ENCODE measurements around the gene RYR1.
A peak's percentile ranks its signal among the peaks of the same experiment; 100 is the strongest.

The RYR1 gene

DNA sequence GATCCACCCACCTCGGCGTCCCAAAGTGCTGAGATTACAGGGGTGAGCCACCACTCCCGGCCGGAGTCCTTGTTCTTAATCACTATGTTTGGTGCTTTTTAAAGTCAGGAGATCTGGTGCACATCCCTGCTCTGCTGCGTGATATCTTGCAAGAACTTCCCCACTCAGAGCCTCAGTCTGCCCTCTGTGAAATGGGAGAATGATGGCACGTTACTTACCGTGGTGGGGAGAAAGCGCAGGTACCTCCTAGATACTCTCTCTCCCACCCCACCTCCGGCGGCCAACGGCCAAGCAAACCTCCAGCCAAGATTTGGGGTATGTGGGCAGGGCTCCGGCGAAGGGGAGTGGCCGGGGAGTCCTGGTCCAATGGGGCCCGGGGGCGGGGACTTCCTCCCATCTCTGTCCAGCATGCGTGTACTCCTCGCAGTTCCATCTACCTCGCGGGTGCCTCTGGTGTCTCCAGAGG is at the start of gene RYR1:
Gene RYR1 (plus strand): TSS at position 424 of the 466 bp plus-strand sequence. CDS start 139 bp downstream, outside the sequence.
- peak; percentile 79 for DNase-seq (ENCODE audit: low spot score)

GRCh38 chr19:38383743-38384142 is 49.7 kb upstream of the RYR1 start:
- DNase-seq (ENCODE audit: low spot score): no peak

DNA sequence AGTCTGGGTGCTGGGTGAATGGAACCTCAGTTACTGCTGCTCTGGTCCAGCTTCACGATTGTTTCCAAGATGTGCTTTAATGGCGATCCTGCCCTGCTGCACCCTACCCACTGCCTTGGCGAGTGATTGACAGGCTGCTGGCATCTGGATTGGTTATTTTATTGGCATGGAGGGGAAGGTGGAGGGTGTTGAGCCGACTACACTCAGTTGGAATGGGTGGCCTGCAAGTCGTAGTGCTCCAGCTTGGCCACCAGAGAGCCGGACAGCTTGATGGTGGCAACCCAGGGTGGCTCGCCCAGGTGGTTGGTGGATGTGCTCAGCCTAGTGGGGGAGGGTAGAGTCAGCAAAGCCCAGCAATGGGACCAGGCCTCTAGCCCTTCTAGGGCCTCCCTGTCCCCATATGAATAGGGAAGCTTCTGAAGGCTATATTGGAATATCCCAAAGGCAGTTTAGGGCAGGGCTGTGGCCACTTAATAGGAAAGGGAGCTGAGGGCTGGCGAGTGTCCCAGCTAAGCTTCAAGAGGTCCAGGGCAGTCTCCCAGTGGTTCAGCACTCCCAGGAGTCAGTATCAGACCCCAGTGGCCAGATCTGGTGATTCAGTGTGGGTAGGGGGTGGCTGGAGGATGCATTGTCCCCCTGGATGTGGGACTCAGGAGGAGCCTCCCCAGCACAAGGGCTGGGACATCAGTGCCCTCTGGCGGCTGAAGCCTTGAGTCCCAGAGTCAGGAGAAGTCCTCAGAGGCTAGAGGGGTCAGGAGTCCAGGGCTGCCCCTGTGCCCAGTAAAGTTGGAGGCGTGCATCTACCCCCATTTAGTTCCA is 49.1 kb upstream of the RYR1 start:
- no peak for DNase-seq (ENCODE audit: low spot score)

- no peak for DNase-seq (ENCODE audit: low spot score)
Observed at GRCh38 chr19:38385057-38385803, 48.3 kb upstream of the RYR1 start.

DNA sequence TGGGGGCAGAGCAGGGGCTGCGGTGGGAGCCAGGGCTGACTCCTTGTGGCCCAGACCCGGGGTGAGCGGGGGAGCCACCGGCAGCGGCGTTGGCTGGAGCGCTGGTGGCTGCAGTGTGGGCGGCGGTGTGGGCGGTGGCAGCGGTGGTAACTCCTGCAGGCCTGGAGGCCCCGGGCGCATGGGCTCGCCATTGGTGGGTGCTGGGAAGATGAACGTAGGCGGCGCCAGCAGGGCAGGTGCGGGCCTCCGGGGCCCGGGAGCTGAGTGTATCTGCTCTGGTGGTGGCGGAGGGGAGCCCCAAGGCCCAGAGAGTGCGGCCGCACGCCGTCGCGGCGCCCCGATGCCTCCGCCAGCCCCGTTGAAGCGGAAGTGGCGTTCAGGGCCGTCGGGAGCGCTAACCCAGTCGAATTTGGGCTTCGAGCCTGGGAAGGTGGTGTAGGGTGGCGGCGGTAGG is 47.7 kb upstream of the RYR1 start:
- DNase-seq (ENCODE audit: low spot score): no peak

DNA sequence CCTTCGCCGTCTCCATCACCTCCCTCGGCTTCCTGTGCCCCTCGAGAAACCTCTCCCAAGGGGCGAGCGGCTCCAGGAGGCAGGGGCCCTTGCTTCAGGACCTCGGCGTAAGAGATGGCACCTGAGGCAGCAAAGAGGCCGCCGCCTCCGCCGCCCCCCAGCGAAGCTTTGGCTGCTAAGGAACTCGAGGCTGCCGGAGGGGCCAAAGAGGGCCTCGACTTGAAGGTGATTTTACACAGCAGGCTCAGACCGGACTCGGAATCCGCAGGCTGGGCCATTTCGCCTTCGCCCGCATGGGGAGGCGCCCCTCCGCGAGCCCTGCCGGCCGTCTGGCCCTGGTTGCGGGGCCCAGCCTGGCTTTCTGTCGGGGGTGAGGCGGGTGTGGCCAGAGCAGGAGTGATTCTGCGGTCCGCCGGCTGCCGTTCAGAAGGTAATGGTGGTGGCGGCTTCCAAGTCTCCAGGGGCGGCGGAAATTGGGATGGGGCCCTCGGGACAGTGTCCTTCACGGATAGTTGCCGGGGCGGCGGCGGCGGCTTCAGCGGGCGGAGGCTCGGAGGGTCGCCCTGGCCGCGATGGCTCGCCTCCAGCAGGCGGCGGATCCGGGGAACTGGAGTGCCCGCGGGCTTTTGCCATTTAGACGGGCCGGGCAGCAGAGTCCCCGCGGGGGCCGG is 47.1 kb upstream of the RYR1 start:
- DNase-seq (ENCODE audit: low spot score): no peak

GRCh38 chr19:38386971-38387549 is 46.4 kb upstream of the RYR1 start:
- no peak for DNase-seq (ENCODE audit: low spot score)

DNA sequence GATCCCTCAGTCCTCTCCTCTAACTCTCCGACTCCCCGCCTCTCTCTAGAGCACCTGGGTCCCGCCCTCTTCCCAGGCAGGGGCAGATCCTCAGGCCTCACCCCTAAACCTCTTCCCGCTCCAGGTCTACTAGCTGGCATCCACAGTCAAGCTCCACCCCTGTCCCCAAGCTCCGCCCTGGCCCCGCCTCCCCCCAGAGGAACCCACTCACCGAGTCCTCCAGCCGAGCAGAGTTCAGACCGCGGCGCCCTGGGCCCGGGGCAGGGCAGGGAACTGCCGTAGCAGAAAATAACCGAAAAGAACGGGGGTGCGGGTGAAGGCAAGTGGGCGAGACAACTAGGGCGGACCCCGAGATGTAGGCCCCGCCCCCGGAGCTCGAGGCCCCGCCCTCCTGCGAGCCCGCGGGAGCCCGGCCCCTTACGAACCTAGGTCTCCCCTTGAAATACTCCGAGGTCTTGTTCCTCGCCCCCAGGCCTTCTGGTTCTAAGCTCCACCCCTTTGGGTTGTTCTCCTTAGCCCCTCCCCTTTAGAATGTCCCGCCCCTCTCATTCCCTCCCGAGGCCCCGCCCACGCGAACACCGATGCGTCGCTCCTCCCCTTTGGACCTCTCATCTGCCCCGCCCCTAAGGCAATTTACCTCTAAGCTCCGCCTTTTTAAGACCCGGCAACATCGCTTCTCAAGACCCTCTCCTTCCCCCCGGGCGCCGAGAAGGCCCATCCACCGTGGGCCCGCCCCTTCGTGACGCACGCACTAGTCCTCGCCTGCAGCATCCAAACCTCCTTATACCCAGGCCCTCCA is 45.7 kb upstream of the RYR1 start, which contains the start of gene GGN:
Gene GGN (minus strand): TSS at position 485 of the 799 bp plus-strand sequence. CDS start 773 bp downstream, outside the sequence.
- DNase-seq (ENCODE audit: low spot score): no peak

GRCh38 chr19:38388349-38389100 is 45.0 kb upstream of the RYR1 start, which contains the start of gene SPRED3:
TSS of gene SPRED3 (plus strand) at chr19:38388697. CDS start at chr19:38390303, 1,606 bp downstream.
- DNase-seq (ENCODE audit: low spot score): no peak

DNA sequence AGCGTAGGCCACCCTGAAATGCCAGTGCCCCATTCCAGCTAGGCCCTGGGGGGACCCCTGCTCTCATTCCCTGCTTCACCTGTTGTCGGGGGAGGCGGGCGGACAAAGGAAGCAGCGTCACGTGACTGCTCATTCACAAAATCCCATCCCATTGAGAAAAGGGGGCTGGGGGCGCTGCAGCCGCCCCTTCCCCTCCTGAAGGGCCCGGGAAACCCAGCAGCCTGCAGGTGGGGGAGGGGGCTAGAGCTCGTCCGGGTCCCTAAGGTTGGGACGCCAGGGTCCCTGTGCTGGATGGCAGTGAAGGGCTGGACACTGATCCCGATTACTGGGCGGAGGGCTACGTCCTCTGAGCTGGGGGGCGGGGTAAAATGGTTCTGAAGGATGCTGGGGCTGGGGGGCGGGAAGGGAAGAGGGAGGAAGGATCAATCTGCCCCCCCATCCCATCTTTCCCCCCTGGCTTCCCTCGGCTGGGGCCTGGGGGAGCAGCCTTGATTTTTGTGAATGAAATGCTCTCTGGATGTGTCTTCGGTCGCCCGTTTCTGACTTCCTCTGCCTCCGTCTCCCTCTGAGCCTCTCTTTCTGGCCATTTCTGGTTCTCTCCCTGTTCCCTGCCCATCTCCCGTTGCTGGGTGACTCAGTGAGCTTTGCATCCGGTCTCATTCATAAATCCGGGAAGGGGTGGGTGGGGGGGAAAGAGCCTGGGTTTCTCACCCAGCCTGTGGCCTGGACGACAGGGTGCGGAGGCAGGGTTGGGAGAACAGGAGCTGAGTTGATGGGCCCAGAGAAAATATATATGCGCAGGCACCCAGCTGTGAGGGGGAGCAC is 44.2 kb upstream of the RYR1 start:
- no peak for DNase-seq (ENCODE audit: low spot score)

GRCh38 chr19:38389957-38390924 is 43.2 kb upstream of the RYR1 start:
- no peak for DNase-seq (ENCODE audit: low spot score)

GRCh38 chr19:38391911-38392464 is 41.5 kb upstream of the RYR1 start:
- no peak for DNase-seq (ENCODE audit: low spot score)

GRCh38 chr19:38392707-38393308 is 40.7 kb upstream of the RYR1 start:
- no peak for DNase-seq (ENCODE audit: low spot score)

GRCh38 chr19:38394488-38394887 is 39.0 kb upstream of the RYR1 start:
- DNase-seq (ENCODE audit: low spot score): no peak

- no peak for DNase-seq (ENCODE audit: low spot score)
Observed at GRCh38 chr19:38395381-38396114, 37.9 kb upstream of the RYR1 start.

DNA sequence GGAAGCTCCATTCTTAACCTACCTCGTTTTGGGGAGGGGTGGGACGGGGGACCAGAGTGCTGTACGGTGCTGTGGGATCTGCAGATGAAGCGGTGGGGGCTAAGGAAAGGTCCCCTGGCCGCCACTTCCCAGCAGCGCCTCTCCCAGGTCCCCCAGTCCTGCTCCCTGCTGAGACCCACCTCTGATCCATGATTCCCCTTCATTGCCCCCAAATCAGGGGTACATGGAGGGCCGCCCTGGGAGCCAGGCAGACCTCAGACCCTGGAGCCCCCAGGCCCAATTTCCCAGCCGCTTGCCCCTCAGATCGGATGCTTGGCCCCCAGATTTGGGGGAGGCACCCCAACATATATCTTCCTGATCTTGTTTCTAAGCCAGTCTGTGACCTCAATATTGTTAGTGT is 34.4 kb upstream of the RYR1 start:
- no peak for DNase-seq (ENCODE audit: low spot score)

GRCh38 chr19:38399537-38399936 is 34.0 kb upstream of the RYR1 start:
- DNase-seq (ENCODE audit: low spot score): no peak
